ENCODE measurements around the gene HNRNPM.
"Not testable (repeated sequence)": the region's sequence is repeated elsewhere in the genome, so short reads cannot be mapped to it uniquely, and the experiment has no call there.

Gene HNRNPM

GRCh38 chr19:8511573-8512101, 66.9 kb downstream of the HNRNPM start:
- DNase-seq = no peak

DNA sequence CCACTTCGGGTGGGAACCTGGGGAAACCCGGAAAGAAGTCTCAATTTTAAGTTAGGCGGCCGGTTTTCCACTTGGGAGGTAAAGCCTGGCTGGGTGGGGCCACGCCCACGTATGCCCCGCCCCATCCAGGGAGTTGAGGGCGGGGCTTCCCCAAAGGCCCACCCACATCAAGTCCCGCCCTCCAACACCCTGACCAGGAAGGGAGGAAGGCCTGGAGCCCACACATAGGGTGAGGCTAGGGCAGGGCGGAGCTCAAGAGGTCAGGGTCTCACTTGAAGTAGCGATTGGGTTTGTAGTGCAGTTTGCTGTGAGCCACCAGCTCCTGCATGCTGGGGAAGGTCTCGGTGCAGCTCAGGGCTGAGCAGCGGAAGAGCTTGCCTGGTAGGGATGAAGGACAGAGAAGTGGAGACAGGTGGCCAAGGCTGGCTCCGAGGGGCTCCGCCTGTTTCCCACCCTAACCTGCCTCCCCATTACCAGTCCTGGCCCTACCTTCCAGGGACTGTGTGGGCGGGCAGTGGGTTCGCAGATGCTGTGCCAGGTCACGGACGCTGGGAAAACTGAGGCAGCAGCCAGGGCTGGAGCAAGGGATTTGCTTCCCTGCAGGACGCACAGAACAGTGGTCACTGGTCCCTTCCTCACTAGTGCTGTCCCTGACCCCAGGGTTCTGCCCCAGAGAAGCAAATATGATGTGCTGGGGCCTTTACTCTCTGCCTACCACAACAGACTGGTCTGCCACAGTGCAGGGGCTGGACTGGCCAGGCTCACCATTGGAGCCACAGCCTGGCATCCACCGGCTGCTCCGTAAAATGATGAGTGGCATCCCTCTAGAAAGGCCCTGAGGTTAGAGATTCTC, 67.6 kb downstream of the HNRNPM start:
- DNase-seq = no peak

- peak in 1 of 51 donors; percentile 40 for DNase-seq
These were observed 68.4 kb downstream of the HNRNPM start for GRCh38 chr19:8513036-8513686.

DNA sequence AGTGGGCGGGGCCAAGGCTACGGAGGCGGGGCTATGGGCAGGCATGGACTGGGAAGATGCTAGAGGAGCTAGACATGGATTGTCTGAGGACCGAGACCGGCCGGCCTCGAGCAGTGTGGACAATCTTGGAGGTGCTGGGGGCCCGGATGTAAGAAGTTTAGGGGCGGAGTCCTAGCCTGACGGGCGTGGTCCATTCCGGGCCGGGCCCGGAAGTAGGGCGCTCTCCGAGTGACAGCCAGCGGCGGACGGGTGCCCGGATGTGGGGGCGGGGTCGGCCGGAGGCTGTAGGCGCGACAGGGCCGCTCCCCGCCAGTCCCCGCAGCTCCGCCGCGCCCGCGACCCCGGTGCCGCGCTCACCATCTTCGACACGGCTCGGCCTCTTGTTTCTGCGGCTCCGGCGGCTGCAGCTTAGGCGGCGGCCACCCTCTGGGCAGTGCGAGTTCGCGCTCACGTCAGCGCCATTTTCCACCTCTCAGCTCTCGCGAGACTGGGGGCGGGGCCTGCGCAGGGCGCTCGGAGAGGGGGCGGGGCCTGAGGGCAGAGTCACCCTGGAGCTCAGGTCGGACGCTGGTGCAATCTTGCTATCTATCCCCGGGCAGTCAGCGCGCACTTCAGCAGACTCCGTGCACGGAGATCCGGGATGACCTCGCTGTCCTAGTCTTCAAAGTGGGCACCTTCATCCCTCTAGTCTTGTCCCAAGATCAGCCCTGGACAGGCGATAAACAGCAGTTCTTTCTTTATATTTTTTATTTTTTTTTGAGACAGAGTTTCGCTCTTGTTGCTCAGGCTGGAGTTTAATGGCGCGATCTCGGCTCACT, 69.1 kb downstream of the HNRNPM start, which contains the start of gene ZNF414:
ZNF414 (minus strand) TSS at position 481 of the 818 bp plus-strand sequence; CDS start at position 360, 121 bp downstream.
- DNase-seq = peak; percentile 76 to 100 (median 93)

- not testable (repeated sequence) for DNase-seq
These were observed 69.8 kb downstream of the HNRNPM start for GRCh38 chr19:8514505-8515009.

- DNase-seq = no peak
These were observed 70.5 kb downstream of the HNRNPM start for GRCh38 chr19:8515317-8515716.

- DNase-seq = no peak
These were observed 73.0 kb downstream of the HNRNPM start for GRCh38 chr19:8517551-8518442.

DNA sequence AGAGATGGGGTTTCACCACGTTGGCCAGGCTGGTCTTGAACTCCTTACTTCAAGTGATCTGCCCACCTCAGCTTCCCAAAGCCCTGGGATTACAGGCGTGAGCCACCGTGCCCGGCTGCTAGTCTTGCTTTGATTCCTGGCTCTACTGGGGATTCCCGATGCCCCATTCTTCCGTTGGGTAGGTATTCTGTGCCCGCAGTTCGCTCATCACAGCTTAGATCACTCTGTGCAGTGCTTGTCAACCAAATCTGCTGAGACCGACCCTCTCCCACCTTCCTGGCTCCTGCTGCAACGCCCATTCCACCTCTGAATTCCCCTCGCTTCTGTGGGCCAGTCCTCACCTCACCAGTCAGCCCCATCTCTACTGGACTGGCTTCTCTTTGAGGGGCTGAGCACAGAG, 73.8 kb downstream of the HNRNPM start:
- DNase-seq = no peak

- no peak for DNase-seq
These were observed 74.6 kb downstream of the HNRNPM start for GRCh38 chr19:8519388-8519787.

GRCh38 chr19:8525401-8525684, 80.6 kb downstream of the HNRNPM start:
- peak in 2 of 51 donors; percentile 48 to 87 for DNase-seq

DNA sequence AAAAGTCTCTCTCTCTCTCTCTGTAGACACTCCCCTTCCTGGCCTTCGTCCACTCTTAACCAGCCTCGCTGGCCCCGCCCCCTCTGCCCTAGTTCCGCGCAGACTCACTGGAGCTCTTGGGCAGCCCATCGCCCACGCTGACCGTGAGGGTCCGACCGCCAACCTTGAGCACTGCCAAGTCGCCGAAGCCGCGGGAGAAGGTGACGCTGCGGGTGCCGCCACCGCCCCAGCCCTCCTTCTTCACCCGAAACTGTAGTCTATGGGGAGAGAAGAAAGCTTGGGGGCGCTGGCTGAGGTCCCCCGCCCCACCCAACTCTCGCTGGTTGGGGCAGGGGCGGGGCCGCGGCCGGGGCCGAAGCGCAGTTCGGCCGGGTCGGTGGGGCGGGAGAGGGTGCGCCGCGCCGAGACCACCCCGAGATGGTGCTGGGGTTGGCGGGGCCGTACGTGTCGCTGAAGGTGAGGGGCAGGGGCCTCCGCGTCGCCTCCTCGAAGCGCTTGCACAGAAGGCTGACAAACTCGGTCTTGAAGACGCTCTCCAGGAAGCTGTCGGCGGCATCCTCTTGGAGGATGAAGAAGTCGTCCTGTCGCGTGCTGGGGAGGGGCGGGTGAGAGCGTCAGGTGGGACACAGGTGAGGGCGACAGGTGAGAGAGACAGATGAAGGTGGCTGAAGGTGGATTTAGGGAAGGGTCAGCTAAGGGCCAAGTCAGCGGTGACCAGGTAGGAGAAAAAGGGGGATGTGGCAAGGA, 81.7 kb downstream of the HNRNPM start:
- DNase-seq = peak; percentile 11 to 89 (median 67)

DNA sequence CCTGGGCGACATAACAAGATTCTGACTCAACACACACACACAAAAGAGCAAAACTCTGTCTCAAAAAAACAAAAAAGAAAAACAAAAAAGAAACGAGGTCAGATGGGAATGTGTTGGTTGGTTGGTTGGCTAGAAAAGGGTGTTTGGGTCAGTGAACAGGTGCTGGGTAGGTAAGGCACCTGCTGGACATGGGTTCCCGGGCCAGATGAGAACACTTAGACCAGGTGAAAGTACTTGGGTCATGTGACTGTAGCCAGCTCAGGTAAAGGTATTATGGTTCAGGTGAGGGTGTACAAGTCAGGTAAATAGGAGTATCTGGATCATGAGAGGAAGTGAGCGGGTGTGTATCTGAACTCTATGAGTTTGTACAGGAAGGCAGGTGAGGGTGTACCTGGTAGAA, 83.7 kb downstream of the HNRNPM start:
- DNase-seq = no peak

- DNase-seq = no peak
These were observed 84.7 kb downstream of the HNRNPM start for GRCh38 chr19:8529369-8530006.

- no peak for DNase-seq
These were observed 85.4 kb downstream of the HNRNPM start for GRCh38 chr19:8530061-8530679.

GRCh38 chr19:8531470-8531869, 86.7 kb downstream of the HNRNPM start:
- no peak for DNase-seq

DNA sequence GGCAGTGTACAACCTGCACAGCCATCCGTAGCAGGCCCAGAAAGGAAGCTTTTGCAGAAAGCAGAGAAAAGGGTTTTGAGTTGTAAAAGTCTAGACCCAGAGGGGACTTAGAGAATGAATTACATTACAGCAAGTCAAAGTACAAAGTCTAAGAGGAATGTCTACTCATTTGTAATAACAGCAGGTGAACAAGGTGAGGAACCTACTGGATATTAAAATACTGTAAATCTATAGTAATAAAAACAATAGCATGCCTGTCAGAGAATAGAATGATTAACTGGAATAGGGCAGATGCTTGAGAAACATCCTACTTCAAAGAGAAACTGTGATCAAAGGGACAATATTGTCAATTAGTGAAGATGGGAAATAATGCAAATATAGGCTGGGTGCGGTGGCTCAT, 87.5 kb downstream of the HNRNPM start:
- no peak for DNase-seq

GRCh38 chr19:8536282-8536681, 91.5 kb downstream of the HNRNPM start:
- DNase-seq = no peak

DNA sequence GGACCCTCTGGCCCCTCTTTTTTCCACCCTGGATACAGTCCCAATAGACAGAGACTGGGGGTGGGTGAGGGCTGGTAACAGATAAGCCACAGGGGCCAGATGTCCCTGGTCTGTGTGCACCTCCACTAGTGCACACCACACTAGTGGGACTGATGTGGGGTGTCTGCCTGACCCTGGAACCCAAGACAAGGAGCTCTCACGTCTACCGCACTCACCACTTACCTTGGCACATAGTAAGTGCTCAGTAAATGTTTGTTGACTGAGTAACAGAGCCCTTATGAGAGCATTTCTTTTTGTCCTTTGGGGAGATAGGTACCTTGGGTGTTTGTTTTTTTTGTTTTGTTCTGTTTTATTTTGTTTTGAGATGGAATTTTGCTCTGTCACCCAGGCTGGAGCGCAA, 92.3 kb downstream of the HNRNPM start:
- DNase-seq = no peak
